GM21825 (cell line): ENCODE data around the gene CYP2W1.
"Not testable (repeated sequence)": the region's sequence is repeated elsewhere in the genome, so short reads cannot be mapped to it uniquely, and the experiment has no call there.

Source experiments
- ATAC-seq: cut with Tn5 transposase; IDR thresholded peaks from one replicate; pipeline ENCODE4 v1.9.1; 2021; ENCODE audit warnings: mild to moderate bottlenecking, moderate library complexity; ENCODE audit not compliant: unreplicated experiment

Gene CYP2W1

GRCh38 chr7:992709-993607 is 10.0 kb downstream of the CYP2W1 start:
- peak; percentile 80 for ATAC-seq

- ATAC-seq = no peak
These were observed 11.8 kb downstream of the CYP2W1 start for GRCh38 chr7:994592-995308.

- no peak for ATAC-seq
These were observed 12.6 kb downstream of the CYP2W1 start for GRCh38 chr7:995571-995970.

- no peak for ATAC-seq
These were observed 13.3 kb downstream of the CYP2W1 start for GRCh38 chr7:996079-996872.

- no peak for ATAC-seq
These were observed 14.7 kb downstream of the CYP2W1 start for GRCh38 chr7:997404-998395.

- ATAC-seq = no peak
These were observed 16.3 kb downstream of the CYP2W1 start for GRCh38 chr7:999149-999879.

- ATAC-seq = no peak
These were observed 17.3 kb downstream of the CYP2W1 start for GRCh38 chr7:999941-1000935.

- ATAC-seq = not testable (repeated sequence)
These were observed 18.2 kb downstream of the CYP2W1 start for GRCh38 chr7:1001069-1001770.

GRCh38 chr7:1002026-1002425 is 19.0 kb downstream of the CYP2W1 start:
- not testable (repeated sequence) for ATAC-seq

GRCh38 chr7:1002445-1002844 is 19.5 kb downstream of the CYP2W1 start:
- ATAC-seq = not testable (repeated sequence)

GRCh38 chr7:1004018-1004852 is 21.3 kb downstream of the CYP2W1 start:
- no peak for ATAC-seq

GRCh38 chr7:1005303-1005702 is 22.3 kb downstream of the CYP2W1 start:
- no peak for ATAC-seq

- ATAC-seq = no peak
These were observed 24.9 kb downstream of the CYP2W1 start for GRCh38 chr7:1007901-1008300.

- no peak for ATAC-seq
These were observed 25.9 kb downstream of the CYP2W1 start for GRCh38 chr7:1008733-1009363.

- no peak for ATAC-seq
These were observed 26.8 kb downstream of the CYP2W1 start for GRCh38 chr7:1009747-1010146.

GRCh38 chr7:1010226-1010625 is 27.2 kb downstream of the CYP2W1 start:
- no peak for ATAC-seq
